ENCODE results near the gene SPIN3.
A peak's percentile ranks its signal among the peaks of the same experiment; 100 is the strongest.
"Not testable (repeated sequence)": the region's sequence is repeated elsewhere in the genome, so short reads cannot be mapped to it uniquely, and the experiment has no call there.

Gene SPIN3

DNA sequence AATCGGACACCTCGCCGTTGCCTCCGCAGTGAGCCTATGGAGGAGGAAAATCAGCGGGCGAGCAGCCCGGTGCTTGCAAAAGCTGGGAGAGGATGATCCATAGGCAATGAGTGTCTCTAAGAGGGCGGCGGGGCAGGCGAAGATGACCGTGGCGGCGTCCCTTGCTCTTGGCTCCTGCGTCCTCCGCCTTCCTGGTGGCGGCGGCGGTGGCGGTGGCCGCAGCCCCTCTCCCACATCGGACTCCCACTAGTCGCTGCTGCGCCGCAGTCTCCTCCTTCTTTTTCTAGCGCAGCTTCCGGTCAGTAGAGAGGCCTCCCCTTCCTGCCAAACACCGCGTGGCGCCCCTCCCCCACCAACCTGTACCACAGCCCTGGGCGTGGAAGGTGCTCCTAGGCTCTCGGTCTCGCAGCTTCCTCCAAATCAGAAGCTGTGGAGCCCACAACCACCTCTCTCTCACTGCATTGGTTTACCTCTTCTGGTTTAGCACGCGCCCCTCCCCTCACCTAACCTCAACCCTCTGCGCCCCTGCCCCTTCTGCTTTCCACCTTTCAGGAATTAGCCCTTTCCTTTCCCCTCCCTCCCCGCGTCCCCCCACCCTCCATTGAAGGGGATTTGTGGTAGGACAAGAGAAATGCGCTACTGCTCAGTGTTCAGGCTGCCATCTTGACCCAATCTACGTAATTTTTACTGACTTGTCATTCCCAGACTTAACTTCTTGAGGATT is at the start of gene SPIN3:
SPIN3 (minus strand) TSS at position 271 of the 724 bp plus-strand sequence. CDS start 594 bp downstream, outside the sequence.
- DNase-seq (ENCODE audit: low read depth): peak; percentile 76

DNA sequence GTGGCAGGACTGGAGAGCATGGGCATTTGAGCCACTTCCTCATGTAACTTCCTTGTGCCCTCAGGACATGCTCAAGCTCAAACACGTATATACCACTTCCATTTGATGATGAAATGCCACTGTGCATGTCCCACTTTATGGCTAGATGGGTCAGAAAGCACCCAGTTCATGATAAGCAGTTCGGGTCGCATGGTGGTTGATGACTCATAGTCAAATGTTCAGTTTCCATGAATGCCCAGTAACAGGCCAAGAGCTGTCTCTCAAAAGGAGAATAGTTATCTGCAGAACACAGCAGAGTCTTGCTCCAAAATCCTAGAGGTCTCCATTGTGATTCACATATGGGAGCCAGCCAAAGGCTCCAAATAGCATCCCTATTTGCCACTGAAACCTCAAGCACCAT is 48.9 kb upstream of the SPIN3 start:
- DNase-seq (ENCODE audit: low read depth): peak; percentile 0

DNA sequence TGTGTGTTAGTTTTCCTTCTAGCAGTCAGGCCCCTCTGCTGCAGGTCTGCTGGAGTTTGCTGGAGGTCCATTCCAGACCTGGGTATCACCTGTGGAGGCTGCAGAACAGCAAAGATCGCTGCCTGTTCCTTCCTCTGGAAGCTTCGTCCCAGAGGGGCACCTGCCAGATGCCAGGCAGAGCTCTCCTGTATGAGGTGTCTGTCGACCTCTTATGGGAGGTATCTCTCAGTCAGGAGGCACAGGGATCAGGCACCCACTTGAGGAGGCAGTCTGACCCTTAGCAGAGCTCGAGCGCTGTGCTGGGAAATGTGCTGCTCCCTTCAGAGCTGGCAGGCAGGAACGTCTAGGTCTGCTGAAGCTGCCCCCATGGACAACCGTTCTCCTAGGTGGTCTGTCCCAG is 41.9 kb upstream of the SPIN3 start:
- not testable (repeated sequence) for DNase-seq (ENCODE audit: low read depth)

DNA sequence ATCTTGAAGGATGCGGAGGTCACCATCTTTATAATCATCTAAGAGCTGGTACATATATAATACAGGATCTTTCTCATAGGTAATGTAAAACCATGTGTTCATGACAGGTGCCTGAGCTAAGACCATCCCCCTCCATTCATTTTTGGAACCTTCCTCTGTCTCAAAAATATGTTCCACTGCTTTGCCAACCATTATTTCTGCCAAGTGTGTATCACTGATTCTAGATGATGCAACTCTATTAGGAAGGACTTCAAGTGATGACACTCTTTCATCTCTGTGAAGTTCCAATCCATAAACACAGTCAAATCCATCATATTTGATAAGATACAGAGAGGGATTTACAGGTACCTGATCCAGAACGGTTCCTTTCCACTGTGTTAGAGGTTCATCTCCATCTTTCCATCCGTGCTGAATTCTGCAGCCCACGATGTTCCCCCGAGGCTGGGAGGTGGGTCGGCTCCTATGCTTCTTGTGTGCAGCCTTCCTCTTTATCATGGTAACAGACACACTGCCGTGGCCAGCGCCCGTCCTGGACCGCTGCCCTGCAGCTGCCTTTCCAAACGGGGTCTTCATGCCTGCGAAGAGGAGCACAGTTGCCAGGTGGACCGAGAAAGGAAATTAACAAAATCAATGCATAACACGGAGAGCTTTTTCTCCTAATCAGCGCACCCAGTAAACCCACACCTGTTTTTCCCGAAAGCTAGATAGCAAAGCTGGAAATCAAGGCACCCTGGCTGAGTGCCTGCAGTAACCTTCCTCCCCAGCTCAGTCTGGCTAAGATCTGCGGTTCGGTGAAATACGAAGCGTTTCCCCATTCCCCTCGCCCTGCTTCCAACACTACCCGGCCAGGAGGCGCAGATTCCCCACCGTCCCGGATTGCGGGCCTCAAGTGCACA is 718 bp downstream of the SPIN3 start:
- no peak for DNase-seq (ENCODE audit: low read depth)

DNA sequence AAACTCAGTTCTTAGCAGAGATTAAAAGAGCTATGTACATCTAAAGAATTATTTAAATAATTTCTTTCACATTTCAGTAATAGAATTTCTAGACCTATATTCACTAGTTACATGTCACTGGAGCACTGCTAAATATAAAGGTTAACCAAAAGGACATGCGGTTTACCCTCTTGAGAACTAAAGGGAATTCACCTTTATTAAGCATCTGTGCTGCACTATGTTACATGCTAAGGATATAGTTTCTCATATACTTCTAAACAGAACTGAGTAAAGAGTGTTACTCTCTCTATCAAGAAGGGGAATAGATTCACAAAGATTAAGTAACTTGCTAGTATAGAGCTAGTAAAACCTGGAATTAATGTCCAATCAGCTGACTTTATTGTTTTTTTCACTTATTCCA is 7.6 kb downstream of the SPIN3 start:
- DNase-seq (ENCODE audit: low read depth): no peak

DNA sequence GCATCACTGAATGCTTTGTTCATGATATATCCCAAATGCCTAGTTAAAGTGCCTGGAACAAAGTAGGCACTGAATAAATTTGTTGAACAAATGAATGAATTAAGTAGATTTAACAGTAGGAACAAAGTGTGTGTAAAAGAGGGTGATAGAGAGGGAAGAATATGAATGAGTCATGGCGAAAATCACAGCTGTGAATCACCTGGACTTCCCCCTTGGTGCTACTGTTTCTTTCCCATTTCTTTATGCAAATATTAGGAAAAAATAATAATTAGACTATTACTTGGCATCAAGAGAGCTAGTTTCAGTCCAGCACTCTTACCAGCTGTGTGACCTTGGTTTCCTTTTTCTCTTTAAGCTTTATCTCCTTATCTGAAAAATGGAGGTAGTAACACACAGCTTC is 9.2 kb downstream of the SPIN3 start:
- no peak for DNase-seq (ENCODE audit: low read depth)

DNA sequence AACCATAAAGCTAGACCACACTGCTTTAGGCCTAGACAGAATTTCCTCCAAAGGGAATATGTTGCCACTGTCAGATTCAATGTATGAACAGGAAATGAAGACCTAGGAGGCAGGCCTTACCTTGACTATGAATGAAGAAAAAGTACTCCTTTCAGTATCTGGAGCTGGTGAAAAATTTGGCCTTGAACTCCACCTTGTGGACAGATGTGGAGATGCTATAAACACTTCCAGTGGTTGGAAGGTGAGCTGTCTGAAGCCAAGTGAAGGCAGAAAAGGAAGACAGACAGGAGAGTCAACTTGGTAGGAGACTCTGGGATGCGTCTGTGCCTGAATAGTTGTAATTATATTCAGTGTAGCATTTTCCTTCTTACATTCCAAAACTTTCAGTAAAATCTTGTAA is 17.2 kb downstream of the SPIN3 start:
- peak; percentile 49 for DNase-seq (ENCODE audit: low read depth)

DNA sequence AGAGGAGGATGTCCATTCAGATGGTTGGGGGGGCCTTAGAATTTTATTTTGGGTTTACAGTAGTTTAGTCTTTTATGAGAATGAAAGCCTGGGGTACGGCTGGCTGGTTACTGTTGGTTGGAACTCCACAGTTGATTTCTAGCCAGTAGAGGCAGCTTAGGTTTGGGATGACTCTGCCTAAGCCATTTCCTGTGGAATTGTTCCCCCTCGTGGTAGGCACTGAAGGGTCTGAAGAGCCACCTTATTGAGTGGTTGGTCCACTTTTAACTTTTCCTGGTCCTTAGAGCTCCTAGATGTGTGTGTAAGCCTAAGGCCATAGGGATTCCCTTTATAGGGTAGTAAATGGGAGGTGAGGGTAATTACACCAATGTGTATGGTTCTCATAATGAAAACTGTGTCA is 19.7 kb downstream of the SPIN3 start:
- no peak for DNase-seq (ENCODE audit: low read depth)

DNA sequence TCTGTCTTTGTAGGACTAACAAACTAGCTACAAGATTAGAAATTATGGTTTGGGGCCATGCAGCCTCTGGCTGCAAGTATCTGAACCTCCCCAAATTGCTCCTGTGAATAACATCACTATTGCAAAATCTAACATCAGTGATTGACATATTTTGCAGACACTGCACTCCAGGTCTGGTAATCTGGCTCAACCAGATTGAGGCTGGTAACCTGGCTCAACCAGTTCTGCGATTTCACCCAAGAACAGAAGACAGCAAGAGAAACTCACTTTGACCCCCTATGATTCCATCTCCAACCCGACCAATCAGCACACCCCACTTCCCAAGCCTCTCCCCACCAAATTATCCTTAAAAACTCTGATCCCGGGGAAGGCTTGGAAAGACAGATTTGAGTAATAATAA is 20.9 kb downstream of the SPIN3 start:
- no peak for DNase-seq (ENCODE audit: low read depth)

DNA sequence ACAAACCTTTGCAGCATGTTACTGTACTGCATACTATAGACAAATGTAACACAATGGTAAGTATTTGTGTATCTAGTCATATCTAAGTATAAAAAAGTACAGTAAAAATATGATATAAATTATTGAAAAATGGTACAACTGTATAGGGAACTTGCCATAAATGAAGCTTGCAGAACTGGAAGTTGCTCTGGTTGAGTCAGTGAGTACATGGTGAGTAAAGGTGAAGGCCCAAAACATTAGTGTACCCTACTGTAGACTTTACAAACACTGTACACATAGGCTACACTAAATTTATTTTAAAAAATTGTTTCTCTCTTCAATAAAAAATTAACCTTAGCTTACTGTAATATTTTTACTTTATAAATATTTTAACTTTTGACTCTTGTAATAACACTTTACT is 25.8 kb downstream of the SPIN3 start:
- DNase-seq (ENCODE audit: low read depth): no peak

DNA sequence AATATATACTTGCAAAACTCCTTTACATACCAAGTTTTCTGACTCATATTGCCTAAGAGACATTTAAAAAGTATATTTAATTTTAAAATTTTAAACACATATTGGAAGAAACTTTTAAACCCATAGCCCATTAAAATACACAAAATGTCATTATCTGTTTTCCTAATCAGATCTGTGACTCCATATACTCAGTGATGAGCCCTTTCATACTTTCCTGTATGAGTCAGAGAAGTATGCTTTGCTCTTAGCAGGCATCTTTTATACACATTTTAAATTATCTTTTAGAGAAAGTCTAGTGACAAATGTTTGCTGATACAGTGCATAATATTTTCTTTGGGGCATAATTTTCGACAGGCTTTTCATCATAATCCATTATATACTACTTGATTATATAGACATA is 26.4 kb downstream of the SPIN3 start:
- DNase-seq (ENCODE audit: low read depth): peak; percentile 63

DNA sequence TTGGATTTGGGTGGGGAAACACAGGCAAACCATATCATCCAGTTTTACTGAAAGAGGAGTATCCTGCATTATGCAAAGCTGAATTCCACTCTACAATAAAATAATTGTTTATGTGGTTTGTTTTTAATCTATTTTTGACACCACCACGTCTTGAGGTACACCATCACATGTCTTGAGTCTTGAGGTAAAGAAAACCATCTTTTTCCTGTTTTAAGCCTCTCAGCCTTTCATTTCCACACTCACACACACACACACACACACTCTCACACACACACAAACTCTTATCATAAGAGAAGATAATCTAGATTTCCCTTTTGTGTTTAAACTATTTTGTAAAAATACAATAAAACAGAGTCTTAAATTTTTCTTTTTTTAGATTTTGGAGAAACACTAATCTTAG is 32.0 kb downstream of the SPIN3 start:
- no peak for DNase-seq (ENCODE audit: low read depth)

DNA sequence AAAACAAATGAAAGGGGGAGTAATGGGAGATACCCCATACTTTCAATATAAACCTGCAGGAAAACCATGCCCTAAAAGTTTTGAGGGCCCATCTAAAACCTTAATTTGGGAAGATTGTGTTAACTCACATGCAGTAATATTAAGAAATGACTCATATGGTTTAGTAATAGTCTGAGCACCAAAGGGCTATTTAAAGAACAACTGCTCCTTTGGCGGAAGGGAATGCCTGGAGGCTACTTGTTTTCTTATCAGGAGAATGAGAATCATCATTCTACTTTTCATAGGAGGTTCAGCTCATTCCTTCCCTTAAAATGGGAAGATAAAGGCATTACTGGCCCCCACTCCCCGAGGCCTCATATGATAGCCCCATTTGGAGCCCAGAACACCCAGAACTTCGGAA is 47.6 kb downstream of the SPIN3 start:
- peak; percentile 72 for DNase-seq (ENCODE audit: low read depth)

DNA sequence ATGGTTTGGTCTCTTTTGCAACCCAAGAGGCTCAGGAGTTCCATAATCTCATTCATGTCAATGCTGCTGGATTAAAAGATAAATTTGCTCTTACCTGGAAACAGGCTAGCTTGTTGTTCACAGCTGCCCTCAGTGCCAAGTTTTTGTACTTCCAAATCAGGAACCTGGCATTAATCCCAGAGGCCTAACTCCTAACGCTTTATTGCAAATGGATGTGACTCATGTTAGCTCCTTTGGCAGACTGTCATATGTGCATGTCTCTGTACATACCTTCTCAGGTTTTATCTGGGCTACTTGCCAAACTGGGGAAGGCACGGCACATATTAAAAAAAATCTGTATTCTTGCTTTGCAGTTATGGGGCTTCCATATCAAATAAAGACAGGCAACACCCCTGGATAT is 49.1 kb downstream of the SPIN3 start:
- DNase-seq (ENCODE audit: low read depth): peak; percentile 82

DNA sequence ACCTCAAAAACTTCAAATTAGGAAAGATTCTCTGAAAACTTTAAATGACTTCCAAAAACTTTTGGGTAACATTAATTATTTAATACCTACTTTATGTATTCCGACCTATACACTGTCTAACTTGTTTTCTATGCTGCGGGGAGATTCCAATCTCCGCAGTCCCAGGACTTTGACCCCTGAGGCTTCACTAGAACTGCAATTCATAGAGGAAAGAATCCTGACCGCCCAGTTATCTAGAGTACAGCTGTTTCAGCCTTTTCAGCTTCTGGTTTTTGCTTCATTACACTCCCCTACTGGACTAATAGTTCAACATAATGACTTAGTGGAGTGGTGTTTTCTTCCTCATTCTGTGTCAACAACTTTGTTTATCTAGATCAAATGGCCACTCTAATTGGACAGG is 50.1 kb downstream of the SPIN3 start:
- DNase-seq (ENCODE audit: low read depth): not testable (repeated sequence)

DNA sequence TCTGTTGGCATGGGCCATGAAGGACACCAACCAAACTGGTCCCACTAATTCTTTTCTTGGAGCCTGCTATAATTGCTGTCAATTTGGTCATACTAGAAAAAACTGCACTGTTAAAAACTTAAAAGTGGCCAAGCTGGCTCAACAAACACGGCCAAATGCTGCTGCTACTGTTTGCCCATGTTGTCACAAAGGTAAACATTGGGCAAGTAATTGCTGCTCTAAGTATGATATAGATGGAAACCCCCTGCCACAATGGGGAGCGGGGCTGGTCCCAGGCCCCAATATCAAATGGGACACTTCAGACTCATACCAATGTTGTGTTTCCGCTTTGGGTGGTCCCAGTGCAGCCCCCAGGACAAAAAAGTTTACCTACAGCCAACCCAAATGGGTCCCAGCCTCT is 52.1 kb downstream of the SPIN3 start:
- DNase-seq (ENCODE audit: low read depth): no peak

Data from EH (cell line).